ENCODE measurements around the gene CHRNA9.
"Not testable (repeated sequence)": the region's sequence is repeated elsewhere in the genome, so short reads cannot be mapped to it uniquely, and the experiment has no call there.

CHRNA9 gene, protein sequence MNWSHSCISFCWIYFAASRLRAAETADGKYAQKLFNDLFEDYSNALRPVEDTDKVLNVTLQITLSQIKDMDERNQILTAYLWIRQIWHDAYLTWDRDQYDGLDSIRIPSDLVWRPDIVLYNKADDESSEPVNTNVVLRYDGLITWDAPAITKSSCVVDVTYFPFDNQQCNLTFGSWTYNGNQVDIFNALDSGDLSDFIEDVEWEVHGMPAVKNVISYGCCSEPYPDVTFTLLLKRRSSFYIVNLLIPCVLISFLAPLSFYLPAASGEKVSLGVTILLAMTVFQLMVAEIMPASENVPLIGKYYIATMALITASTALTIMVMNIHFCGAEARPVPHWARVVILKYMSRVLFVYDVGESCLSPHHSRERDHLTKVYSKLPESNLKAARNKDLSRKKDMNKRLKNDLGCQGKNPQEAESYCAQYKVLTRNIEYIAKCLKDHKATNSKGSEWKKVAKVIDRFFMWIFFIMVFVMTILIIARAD

DNA sequence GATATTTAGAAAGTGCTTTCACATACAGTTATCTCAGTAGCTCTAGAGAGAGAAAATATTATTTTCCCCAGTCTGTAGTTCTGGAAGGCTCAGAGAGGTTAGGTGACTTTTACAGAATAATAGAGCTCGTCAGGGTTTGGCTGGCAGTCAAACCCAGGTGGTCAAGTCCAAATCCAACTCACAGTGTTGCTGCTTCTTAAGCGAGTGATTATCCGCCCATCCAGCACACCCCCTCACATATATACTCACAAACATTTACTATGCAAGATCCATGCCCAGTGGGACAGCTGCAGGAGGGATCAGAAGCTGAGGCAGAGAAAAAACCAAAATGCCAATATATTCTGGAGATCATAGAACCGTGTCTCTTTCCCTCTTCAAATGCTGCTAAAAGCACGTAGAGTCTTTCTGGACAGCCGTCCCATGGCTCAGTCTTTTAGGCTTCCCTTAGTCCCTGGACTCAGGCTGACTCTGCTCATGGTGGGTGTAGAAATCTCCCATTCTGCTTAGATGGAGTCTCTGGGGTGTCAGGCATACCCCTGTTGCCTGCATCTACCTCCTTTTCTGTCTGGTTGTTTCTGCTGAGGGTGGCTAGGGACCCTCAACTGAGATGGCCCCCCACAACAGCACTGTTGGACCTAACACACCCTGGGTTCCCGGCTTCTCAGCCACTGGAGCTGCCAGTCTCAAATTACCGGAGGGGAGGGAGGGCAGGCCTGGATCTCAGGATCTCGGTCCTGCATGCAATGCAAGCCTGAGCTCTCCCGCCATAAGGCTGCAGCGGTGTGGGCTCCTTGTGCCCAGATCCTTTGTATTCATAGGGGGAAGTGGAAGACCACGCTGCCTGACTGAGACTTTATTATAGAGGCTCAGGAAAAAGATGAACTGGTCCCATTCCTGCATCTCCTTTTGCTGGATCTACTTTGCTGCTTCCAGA lies at the start of gene CHRNA9:
TSS of gene CHRNA9 (plus strand) at position 743 of the 934 bp plus-strand sequence. CDS start at position 878, 135 bp downstream.
- Mint-ChIP-seq H3K4me1 (ENCODE audit: low read depth) (peaks cover 2% of the 10 kb centered on the region), H3K36me3 (ENCODE audit: low read depth) (no peaks in the 10 kb centered on the region), H3K9me3 (no peaks in the 10 kb centered on the region), H3K4me3 (no peak within 1 kb of the TSS), H3K27me3 (no peaks in the 10 kb centered on the region), H3K27ac (no peak within 1 kb of the TSS)
- DNase-seq: no peak

DNA sequence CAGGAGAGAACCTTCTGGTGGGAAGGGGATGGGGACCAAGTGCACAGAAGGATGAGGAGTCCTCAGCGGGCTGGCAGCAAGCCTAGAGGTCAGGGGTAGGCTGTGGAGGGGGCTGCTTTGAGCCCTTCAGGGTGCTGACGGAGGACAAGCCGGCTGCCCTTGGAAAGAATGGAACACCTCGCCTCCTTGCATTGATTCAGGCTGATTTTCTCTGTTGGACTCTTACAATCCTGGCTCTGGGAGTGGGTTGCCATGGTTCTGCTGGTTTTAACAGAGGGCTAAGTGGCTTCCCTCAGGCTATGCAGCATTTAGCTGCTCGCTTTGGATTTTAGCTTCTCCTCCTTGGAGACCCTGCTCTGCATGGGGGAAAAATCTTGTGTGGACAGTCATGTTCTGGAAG lies 49.4 kb upstream of the CHRNA9 start:
- no peak for DNase-seq
- Mint-ChIP-seq H3K9me3 (peaks cover 12% of the 10 kb centered on the region), H3K4me3 (no peak overlapping the region), H3K4me1 (ENCODE audit: low read depth) (peaks cover 85% of the 10 kb centered on the region), H3K27ac (peak overlapping the region; percentile 83), H3K27me3 (no peaks in the 10 kb centered on the region), H3K36me3 (ENCODE audit: low read depth) (peaks cover 14% of the 10 kb centered on the region)

DNA sequence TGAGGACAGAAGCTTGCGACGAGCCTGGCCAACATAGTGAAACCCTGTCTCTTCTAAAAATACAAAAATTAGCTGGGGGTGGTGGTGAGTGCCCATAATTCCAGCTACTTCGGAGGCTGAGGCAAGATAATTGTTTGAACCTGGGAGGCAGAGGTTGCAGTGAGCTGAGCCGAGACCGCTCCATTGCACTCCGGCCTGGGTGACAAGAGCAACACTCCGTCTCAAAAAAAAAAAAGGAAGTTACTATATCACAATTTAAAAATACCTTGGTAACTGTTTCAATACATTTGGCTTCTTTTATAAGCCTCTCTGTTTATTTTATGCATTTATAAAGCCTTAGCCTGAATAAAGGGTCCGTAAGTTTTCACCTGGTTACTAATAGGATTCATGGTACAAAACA lies 46.6 kb upstream of the CHRNA9 start:
- Mint-ChIP-seq H3K4me1 (ENCODE audit: low read depth) (peaks cover 79% of the 10 kb centered on the region), H3K4me3 (no peak overlapping the region)
- DNase-seq: no peak

DNA sequence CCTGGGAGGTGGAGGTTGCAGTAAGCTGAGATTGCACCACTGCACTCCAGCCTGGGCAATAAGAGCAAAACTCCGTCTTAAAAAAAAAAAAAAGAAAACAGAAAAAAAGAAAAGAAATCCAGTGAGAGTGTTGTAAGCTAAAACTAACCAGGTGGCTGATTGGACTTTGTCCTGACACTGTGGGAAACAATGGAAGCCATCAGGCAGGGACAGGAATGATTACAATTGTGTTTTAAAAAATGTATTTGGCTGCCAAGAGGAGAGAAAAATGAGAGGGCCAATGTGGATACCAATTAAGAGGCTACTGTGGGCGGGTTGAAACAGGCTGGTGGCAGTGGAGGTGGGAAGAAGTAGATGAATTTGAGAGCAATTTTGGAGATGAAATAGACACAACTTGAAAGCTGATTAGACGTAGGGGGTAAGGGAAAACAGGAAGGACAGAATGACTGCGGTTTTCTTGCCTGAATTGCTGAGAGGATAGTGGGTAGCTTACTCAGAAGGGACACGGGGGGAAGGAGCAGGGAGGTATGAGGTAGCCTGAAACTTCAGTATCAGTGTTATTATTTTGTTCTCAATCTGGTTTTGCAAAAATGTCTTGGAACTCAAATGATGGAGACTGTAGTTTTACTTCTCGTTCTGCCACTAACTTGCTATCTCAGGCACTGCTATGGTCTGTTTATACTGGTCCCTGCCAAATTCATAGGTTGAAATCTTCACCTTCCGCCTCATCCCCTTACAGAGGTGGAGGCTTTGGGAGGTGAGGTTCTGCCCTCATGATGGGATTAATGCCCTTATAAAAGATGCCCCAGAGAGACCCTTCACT lies 45.6 kb upstream of the CHRNA9 start:
- no peak for DNase-seq
- H3K36me3 Mint-ChIP-seq (ENCODE audit: low read depth): peaks cover 3% of the 10 kb centered on the region
- peaks cover 7% of the 10 kb centered on the region for H3K9me3 Mint-ChIP-seq
- H3K27ac Mint-ChIP-seq: peak overlapping the region; percentile 93
- H3K27me3 Mint-ChIP-seq: no peaks in the 10 kb centered on the region
- peak overlapping the region; percentile 47 for H3K4me3 Mint-ChIP-seq
- H3K4me1 Mint-ChIP-seq (ENCODE audit: low read depth): peaks cover 68% of the 10 kb centered on the region

More for the DNA sequence above, 46.6 kb upstream of the CHRNA9 start:
- Mint-ChIP-seq H3K36me3 (ENCODE audit: low read depth) (peaks cover 7% of the 10 kb centered on the region), H3K27me3 (no peaks in the 10 kb centered on the region), H3K9me3 (peaks cover 7% of the 10 kb centered on the region), H3K27ac (peak overlapping the region; percentile 93)

DNA sequence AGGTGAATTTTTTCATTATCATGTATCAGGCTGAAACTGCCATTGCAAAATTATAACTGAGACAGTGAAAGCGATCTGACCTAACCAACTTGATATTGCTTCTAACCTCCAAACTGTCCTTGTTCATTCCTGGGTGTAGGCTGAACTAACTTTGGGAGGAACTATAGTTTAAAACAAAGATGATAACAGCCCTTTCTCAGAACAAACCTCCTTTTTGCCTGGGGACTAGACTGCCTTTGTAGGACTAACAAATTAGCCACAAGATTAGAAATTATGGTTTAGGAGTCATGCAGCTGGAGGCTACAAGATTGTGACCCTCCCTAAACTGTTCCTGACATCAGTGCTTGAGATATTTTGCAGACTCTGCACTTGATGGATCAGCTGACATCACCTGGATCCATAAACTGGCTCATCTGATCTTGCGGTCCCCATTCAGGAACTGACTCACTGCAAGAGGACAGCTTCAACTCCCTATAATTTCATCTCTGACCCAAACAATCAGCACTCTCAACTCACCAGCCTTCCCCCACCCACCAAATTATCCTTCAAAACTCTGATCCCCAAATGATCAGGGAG lies 44.4 kb upstream of the CHRNA9 start:
- not testable (repeated sequence) for H3K36me3 Mint-ChIP-seq (ENCODE audit: low read depth); DNase-seq; H3K4me3 Mint-ChIP-seq; H3K27me3 Mint-ChIP-seq; H3K9me3 Mint-ChIP-seq
- Mint-ChIP-seq H3K4me1 (ENCODE audit: low read depth) (peaks cover 60% of the 10 kb centered on the region), H3K27ac (peak overlapping the region; percentile 93)

DNA sequence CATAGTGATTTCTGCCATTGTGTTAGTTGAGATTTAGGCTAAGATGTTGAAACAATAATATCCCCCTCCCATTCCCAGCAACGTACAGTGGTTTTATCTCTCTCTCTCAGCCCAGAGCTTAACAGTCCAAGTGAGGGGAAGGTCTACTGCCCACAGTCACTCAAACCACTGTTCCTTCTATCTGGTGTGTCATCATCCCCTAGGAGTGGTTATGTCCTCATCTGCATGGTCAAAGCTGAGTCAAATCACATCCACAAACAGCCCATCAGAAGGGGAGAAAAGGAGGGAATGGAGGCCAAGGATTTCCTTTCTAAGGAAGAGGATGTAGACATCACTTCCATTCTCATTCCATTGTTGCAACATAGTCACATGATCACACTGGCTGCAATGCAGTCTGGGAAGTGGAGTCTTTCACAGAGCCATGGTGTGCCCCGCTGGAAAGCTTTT lies 42.8 kb upstream of the CHRNA9 start:
- no peak for DNase-seq
- Mint-ChIP-seq H3K27me3 (no peaks in the 10 kb centered on the region), H3K36me3 (ENCODE audit: low read depth) (no peaks in the 10 kb centered on the region), H3K9me3 (peaks cover 7% of the 10 kb centered on the region), H3K4me1 (ENCODE audit: low read depth) (peaks cover 61% of the 10 kb centered on the region), H3K4me3 (no peak overlapping the region), H3K27ac (peak overlapping the region; percentile 56)

DNA sequence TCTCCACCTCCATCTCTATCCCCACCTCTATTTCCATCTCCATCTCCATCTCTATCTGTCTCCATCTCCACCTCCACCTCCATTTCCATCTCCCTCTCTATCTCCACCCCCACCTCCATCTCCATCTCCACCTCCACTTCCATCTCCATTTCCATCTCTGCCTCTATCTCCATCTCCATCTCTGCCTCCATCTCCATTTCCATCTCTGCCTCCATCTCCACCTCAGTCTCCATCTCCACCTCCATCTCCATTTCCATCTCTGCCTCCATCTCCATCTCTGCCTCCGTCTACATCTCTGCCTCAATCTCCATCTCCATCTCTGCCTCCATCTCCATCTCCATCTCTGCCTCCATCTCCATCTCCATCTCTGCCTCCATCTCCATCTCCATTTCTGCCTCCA lies 40.8 kb upstream of the CHRNA9 start:
- H3K4me1 Mint-ChIP-seq (ENCODE audit: low read depth): peaks cover 62% of the 10 kb centered on the region
- H3K27ac Mint-ChIP-seq: no peak overlapping the region
- H3K9me3 Mint-ChIP-seq: peaks cover 7% of the 10 kb centered on the region
- no peak for DNase-seq
- H3K27me3 Mint-ChIP-seq: no peaks in the 10 kb centered on the region
- no peak overlapping the region for H3K4me3 Mint-ChIP-seq
- H3K36me3 Mint-ChIP-seq (ENCODE audit: low read depth): no peaks in the 10 kb centered on the region

DNA sequence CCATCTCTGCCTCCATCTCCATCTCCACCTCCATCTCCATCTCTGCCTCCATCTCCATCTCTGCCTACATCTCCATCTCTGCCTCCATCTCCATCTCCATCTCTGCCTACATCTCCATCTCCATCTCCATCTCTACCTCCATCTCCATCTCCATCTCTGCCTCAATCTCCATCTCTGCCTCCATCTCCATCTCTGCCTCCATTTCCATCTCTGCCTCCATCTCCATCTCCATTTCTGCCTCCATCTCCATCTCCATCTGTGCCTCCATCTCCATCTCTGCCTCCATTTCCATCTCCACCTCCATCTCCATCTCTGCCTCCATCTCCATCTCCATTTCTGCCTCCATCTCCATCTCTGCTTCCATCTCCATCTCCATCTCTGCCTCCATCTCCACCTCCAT lies 40.1 kb upstream of the CHRNA9 start:
- DNase-seq; H3K9me3 Mint-ChIP-seq; H3K27ac Mint-ChIP-seq; H3K36me3 Mint-ChIP-seq (ENCODE audit: low read depth); H3K27me3 Mint-ChIP-seq; H3K4me3 Mint-ChIP-seq: not testable (repeated sequence)
- H3K4me1 Mint-ChIP-seq (ENCODE audit: low read depth): peaks cover 61% of the 10 kb centered on the region

DNA sequence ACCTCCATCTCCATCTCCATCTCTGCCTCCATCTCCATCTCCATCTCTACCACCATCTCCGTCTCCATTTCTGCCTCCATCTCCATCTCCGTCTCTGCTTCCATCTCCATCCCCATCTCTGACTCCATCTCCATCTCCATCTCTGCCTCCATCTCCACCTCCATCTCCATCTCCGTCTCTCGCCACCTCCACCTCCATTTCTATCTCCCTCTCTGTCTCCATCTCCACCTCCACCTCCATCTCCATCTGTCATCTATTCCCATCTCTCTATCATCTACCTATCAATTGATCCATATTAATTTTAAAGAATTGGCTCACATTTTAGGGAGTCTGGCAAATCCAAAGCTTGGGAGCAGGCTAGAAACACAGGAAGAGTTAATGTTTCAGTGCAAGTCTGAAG lies 39.6 kb upstream of the CHRNA9 start:
- H3K4me1 Mint-ChIP-seq (ENCODE audit: low read depth): peaks cover 61% of the 10 kb centered on the region

DNA sequence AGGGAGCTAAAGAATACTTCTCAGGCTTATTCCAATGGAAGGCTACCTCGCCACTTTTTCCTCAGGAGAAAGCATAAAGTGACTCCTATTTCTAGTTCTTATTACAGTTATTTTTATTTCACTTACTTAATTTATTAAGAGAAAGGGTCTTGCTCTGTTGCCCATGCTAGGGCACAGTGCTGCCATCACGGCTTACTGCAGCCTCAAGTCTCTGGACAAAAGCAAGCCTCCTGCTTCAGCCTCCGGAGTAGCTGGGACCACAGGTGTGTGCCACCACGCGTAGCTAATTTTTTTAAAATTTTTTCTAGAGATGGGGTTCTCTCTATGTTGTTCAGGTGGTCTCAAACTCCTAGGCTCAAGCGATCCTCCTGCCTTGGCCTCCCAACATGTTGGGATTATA lies 36.0 kb upstream of the CHRNA9 start:
- no peaks in the 10 kb centered on the region for H3K27me3 Mint-ChIP-seq
- peaks cover 2% of the 10 kb centered on the region for H3K9me3 Mint-ChIP-seq
- H3K4me3 Mint-ChIP-seq: no peak overlapping the region
- DNase-seq: no peak
- no peak overlapping the region for H3K27ac Mint-ChIP-seq
- peaks cover 67% of the 10 kb centered on the region for H3K4me1 Mint-ChIP-seq (ENCODE audit: low read depth)
- peaks cover 6% of the 10 kb centered on the region for H3K36me3 Mint-ChIP-seq (ENCODE audit: low read depth)

More for the DNA sequence above, 39.6 kb upstream of the CHRNA9 start:
- no peaks in the 10 kb centered on the region for H3K27me3 Mint-ChIP-seq
- no peaks in the 10 kb centered on the region for H3K36me3 Mint-ChIP-seq (ENCODE audit: low read depth)
- no peak for DNase-seq
- H3K9me3 Mint-ChIP-seq: peaks cover 7% of the 10 kb centered on the region
- no peak overlapping the region for H3K27ac Mint-ChIP-seq
- H3K4me3 Mint-ChIP-seq: no peak overlapping the region

DNA sequence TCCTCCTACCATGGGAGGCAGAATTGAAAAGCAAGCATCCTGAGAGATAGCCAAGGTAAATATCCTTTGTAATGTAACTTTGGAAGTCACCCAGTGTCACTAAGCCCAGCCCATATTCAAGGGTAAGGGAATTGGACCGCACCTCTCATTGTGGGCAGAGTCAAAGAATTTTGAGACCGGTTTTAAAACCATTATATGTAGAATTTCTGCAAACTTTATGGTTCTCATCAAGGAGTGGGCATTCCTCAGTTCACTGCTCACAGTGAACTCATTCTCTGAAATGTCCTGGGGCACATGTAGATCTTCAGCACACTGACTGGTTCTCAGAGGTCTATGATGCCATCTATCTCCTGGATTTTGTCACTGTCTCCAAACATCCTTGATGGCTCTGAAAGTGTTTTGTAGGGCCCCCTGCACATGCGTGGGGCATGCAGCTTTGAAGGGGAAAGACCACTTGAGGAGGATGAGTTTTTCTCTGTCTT lies 35.3 kb upstream of the CHRNA9 start:
- Mint-ChIP-seq H3K4me1 (ENCODE audit: low read depth) (peaks cover 73% of the 10 kb centered on the region), H3K9me3 (peaks cover 8% of the 10 kb centered on the region), H3K27ac (peak overlapping the region; percentile 56), H3K27me3 (no peaks in the 10 kb centered on the region), H3K4me3 (no peak overlapping the region), H3K36me3 (ENCODE audit: low read depth) (peaks cover 12% of the 10 kb centered on the region)
- DNase-seq: no peak

DNA sequence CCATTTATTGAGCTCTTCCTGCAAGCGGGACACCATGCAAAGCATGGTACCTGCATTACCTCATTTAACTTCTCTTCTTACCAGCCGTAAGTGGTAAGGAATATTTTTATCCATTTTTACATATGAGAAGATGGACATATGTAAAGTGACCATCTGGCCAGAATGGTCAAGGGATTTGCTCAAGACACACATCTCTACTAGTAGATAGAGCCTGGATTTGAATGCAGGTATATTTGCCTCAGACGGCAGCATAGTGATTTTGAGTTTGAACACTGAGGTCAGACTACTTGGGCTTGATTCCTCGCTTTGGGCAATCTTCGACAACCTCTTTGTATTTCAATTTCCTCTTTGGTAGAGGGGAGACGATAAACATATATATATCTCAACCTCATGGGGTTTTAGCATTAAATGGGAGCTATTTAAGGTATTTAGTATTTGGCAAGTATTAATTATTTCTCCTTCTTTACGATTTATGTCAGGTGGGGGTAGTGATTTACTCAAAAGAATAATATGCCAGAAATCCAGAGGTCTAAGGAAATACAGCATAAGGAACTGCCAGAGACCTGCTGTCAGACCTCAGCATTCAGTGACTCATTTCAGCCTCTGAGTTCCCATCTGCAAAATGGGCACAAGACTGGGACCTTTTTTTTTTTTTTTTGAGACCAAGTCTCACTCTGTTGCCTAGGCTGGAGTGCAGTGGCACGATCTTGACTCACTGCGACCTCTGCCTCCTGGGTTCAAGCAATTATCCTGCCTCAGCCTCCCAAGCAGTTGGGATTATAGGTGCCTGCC lies 34.6 kb upstream of the CHRNA9 start:
- Mint-ChIP-seq H3K9me3 (peaks cover 9% of the 10 kb centered on the region), H3K4me3 (no peak overlapping the region), H3K27me3 (no peaks in the 10 kb centered on the region), H3K36me3 (ENCODE audit: low read depth) (peaks cover 15% of the 10 kb centered on the region), H3K27ac (peak overlapping the region; percentile 94), H3K4me1 (ENCODE audit: low read depth) (peaks cover 80% of the 10 kb centered on the region)
- no peak for DNase-seq

DNA sequence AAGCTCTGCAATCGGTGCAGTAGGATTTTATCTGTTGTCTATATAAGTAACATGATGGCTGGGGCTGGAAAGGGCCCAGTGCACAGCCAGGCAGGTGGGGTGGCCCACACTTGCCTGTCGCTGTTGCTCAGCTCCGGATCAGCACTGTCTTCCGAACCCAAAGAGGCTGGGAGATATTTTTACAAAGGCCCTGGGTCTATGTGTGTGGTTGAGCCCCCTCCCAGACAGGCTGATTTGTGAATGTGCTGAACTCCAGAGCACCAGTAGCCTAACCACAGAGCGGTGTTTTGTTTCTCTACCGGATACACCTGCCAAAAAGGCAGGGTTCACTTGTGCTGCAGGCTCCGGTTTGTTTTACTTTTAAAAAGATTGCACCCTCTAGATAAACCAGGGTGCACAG lies 33.5 kb upstream of the CHRNA9 start:
- peak overlapping the region; percentile 94 for H3K27ac Mint-ChIP-seq
- peak; percentile 61 for DNase-seq
- no peaks in the 10 kb centered on the region for H3K27me3 Mint-ChIP-seq
- H3K36me3 Mint-ChIP-seq (ENCODE audit: low read depth): peaks cover 15% of the 10 kb centered on the region
- peak overlapping the region; percentile 69 for H3K4me3 Mint-ChIP-seq
- peaks cover 84% of the 10 kb centered on the region for H3K4me1 Mint-ChIP-seq (ENCODE audit: low read depth)
- peaks cover 9% of the 10 kb centered on the region for H3K9me3 Mint-ChIP-seq

Measured in activated T-cell treated with anti-CD3 and anti-CD28 coated beads, Interleukin-2, amount 50 U/mL, for 24 hours (primary cell).